Pancreas (tissue), 10 donors: ENCODE measurements around the gene SGO1. TPM values are rescaled to one million over a fixed set of nuclear protein-coding genes. Genes with fewer than 3 reads are reported as not detected.
A peak's percentile ranks its signal among the peaks of the same experiment; 100 is the strongest.

Experiments used
- ATAC-seq, 4 donors: fragments of 200-7000 bp; cut with Tn5 transposase; one replicate each; pipeline versions ENCODE4 v1.8.0 to v1.9.1; 2020; ENCODE audit warnings: mild to moderate bottlenecking in 4 of 4, moderate library complexity in 4 of 4
- DNase-seq, 6 donors: peaks; one replicate each; pipeline ENCODE4 v3.0.0-alpha.2; 2020
- FAIRE-seq: peaks from 2 replicates; lab custom pipeline; 2012; peaks lifted over from hg19 to GRCh38; lab: Jason Lieb, UNC
- H3K27ac ChIP-seq, 4 donors: fragments of 200-600 bp; sonication (generic); 1 replicate in 3 of 4; 2 replicates in 1 of 4; pipeline versions ENCODE4 v1.5.0 to v1.8.0; 2020
- H3K27me3 ChIP-seq, 4 donors: fragments of 200-600 bp; one replicate each; pipeline ENCODE4 v1.8.0; 2021
- H3K36me3 ChIP-seq, 3 donors: fragments of 200-600 bp; sonication (generic) in 1 of 3; one replicate each; pipeline versions ENCODE4 v1.5.0 to v1.8.0; 2020 to 2021
- H3K4me1 ChIP-seq, 3 donors: fragments of 200-600 bp; one replicate each; pipeline ENCODE4 v1.8.0; 2021
- H3K4me3 ChIP-seq, 4 donors: fragments of 200-600 bp; sonication (generic) in 2 of 4; one replicate each; pipeline versions ENCODE4 v1.5.0 to v1.8.0; 2020 to 2021
- H3K9me3 ChIP-seq, 4 donors: fragments of 200-600 bp; one replicate each; pipeline ENCODE4 v1.8.0; 2021
- WGBS, 2 donors: extraction: QIAGEN DNeasy Blood & Tissue Kit; methylation state at CpG; one replicate each; pipeline ENCODE4 v1.1.7; 2013; 5-methylcytosine and 5-hydroxymethylcytosine counted together
- intact Hi-C, 3 donors: fragments of 100-400 bp; cut with DNase I; formaldehyde crosslinking; loops; one replicate each; pipeline versions ENCODE4 v1.11.1 to v1.14.2; 2022
- polyA plus RNA-seq, 2 donors: library from polyadenylated mRNA; stranded (reverse); fragments of 200-250 nt; gene quantifications; one replicate each; pipeline ENCODE4 v1.2.3, GENCODE V29; 2013
- total RNA-seq, 6 donors: library from RNA; stranded (reverse); fragmentation: NEBNext Ultra II Directional in 4 of 6; extraction: Animal tissue kit (Norgen Biotek cat#: 25700) in 4 of 6; gene quantifications; one replicate each; pipeline versions ENCODE4 v1.2.1 to v1.2.4, GENCODE V29; 2021 to 2023
- TF ChIP-seq, protein P1 (sequence below), 4 donors: fragments of 200-600 bp; sonication (generic) in 3 of 4; IDR thresholded peaks; one replicate each; pipeline versions ENCODE4 v1.5.0 to v1.8.0; 2021; ENCODE audit warnings: antibody characterized with exemption in 4 of 4
- donor health status: healthy with polysubstance abuse.
- donor health status: DM: no; HTN: no; CAD: no; lungs with moderate emphysema.
- donor health status: DM: no; HTN: no; CAD: no.
- donor health status: control.
- donor health status: control.
- donor health status: Bipolar disorder and iron deficiency.
- donor health status: DM: yes; HTN: yes; CAD: no.
- donor health status: DM: no; HTN: no; CAD: no.
- donor health status: DM: no; HTN: no; CAD: no.
- donor health status: DM: yes; HTN: yes; CAD: no.

Gene SGO1
- total and polyA plus RNA-seq, 8 donors: 0.09 to 0.69 (median 0.17) TPM; not detected in 2

DNA sequence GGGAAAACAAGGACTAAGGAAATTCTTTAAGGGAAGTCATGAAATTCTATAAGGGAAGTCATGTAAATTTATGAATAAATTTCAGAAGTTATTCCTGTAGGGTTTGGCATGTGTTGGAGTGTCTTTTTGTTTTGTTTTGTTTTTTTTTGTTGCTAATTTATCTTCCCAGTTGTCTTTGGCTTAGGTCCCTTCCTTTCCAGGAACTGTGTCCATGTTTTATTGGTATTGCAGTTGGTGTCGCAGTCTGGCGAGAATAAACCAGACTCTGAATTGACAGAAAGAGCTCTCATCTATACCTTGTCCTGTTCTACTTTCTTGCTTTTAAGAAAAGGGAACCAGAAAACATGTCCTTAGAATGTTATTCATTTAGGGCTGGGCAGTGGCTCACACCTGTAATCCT lies 57.6 kb downstream of the SGO1 start:
- intact Hi-C loops: no loop called here
- ATAC-seq (no peak), FAIRE-seq (no peak), DNase-seq (no peak)
- TF ChIP-seq, protein P1, sequence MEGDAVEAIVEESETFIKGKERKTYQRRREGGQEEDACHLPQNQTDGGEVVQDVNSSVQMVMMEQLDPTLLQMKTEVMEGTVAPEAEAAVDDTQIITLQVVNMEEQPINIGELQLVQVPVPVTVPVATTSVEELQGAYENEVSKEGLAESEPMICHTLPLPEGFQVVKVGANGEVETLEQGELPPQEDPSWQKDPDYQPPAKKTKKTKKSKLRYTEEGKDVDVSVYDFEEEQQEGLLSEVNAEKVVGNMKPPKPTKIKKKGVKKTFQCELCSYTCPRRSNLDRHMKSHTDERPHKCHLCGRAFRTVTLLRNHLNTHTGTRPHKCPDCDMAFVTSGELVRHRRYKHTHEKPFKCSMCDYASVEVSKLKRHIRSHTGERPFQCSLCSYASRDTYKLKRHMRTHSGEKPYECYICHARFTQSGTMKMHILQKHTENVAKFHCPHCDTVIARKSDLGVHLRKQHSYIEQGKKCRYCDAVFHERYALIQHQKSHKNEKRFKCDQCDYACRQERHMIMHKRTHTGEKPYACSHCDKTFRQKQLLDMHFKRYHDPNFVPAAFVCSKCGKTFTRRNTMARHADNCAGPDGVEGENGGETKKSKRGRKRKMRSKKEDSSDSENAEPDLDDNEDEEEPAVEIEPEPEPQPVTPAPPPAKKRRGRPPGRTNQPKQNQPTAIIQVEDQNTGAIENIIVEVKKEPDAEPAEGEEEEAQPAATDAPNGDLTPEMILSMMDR (IDR thresholded peaks at IDR 0.05): no peak
- H3K4me3 ChIP-seq: no peak overlapping the region
- H3K27ac ChIP-seq: no peak overlapping the region
- H3K36me3 ChIP-seq: peaks cover 0 to 12% (median 0%) of the 10 kb centered on the region in 3 donors
- no peaks in the 10 kb centered on the region for H3K9me3 ChIP-seq
- no peaks in the 10 kb centered on the region for H3K27me3 ChIP-seq
- H3K4me1 ChIP-seq: no peaks in the 10 kb centered on the region
- WGBS, 2 donors: 80 to 91% methylated on average over 2 of the region's 2 CpGs

DNA sequence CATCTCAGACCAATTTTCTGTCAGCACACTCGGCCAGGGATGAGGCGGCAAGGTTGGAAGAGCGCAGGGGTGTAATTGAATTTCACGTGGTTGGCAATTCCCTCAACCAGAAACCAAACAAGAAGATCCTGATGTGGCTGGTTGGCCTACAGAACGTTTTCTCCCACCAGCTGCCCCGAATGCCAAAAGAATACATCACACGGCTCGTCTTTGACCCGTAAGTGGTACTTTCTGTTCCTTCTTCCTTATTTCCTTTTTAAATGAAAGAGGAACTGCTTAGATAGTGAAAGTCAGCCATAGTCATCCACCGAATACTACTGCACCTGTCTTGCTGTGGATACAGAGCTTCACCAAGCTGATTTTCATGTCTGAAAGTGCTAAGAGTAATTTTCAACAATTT lies 60.1 kb downstream of the SGO1 start:
- TF ChIP-seq, protein P1 (IDR thresholded peaks at IDR 0.05): no peak
- H3K27me3 ChIP-seq: no peaks in the 10 kb centered on the region

DNA sequence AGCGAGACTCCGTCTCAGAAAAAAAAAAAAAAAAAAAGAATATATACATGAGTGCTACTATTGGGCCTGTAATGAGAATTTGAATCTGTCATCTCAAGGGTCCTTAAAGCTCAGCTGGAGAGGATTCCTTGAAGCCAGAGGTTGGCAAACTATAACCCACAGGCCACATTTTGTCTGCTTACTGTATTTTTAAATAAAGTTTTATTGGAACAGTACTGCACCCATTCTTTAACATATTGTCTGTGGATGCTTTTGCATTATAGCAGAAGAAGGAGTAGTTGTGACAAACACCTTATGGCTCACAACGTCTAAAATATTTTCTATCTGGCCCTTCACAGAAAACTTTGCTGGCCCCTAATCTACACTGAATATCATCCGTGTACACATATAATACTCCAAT lies 60.7 kb downstream of the SGO1 start:
- DNase-seq (no peak), ATAC-seq (no peak), FAIRE-seq (no peak)
- no peaks in the 10 kb centered on the region for H3K27me3 ChIP-seq
- no peak overlapping the region for H3K27ac ChIP-seq
- TF ChIP-seq, protein P1 (IDR thresholded peaks at IDR 0.05): no peak
- 97 to 98% methylated on average over 3 to 4 of the region's 4 CpGs for WGBS, 2 donors
- H3K4me3 ChIP-seq: no peak overlapping the region
- H3K9me3 ChIP-seq: no peaks in the 10 kb centered on the region
- H3K4me1 ChIP-seq: no peaks in the 10 kb centered on the region
- intact Hi-C loops: no loop called here
- peaks cover 0 to 16% (median 0%) of the 10 kb centered on the region in 3 donors for H3K36me3 ChIP-seq

More for the DNA sequence above, 60.1 kb downstream of the SGO1 start:
- Histone ChIP-seq H3K4me1 (no peaks in the 10 kb centered on the region), H3K36me3 (peaks cover 0 to 12% (median 0%) of the 10 kb centered on the region in 3 donors), H3K9me3 (no peaks in the 10 kb centered on the region), H3K27ac (no peak overlapping the region), H3K4me3 (no peak overlapping the region)
- FAIRE-seq (no peak), ATAC-seq (peak in 2 of 4 donors; percentile 38 to 61), DNase-seq (no peak)
- intact Hi-C loops: no loop called here
- WGBS, 2 donors: 88% methylated on average over 10 of the region's 10 CpGs

DNA sequence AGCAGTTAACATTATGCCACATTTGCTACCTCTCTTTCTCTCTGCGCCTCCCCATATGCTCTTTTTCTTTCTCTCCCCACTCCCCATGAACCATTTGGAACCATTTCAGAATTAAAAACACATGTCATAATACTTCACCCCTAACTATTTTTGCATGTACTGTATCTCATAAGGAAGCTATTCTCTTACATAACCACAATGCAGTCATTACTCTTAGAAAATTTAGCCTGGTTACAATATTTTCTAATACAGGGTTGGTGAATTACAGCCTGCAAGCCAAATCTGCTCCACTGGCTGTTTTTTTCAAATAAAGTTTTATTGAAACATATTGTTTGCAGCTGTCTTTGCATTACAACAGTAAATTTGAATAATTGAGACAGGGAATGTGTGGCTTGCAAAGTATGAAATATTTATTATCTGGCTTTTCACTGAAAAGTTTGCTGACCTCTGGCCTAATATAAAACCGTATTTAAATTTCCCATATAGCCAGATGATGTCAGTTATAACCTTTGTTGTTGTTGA lies 62.8 kb downstream of the SGO1 start:
- WGBS, 2 donors: 91 to 97% methylated on average over 2 of the region's 2 CpGs
- TF ChIP-seq, protein P1 (IDR thresholded peaks at IDR 0.05): no peak
- no peak overlapping the region for H3K27ac ChIP-seq
- intact Hi-C loops: no loop called here
- ATAC-seq (no peak), DNase-seq (no peak), FAIRE-seq (no peak)
- no peaks in the 10 kb centered on the region for H3K9me3 ChIP-seq
- H3K4me1 ChIP-seq: no peaks in the 10 kb centered on the region
- H3K27me3 ChIP-seq: no peaks in the 10 kb centered on the region
- H3K4me3 ChIP-seq: no peak overlapping the region
- H3K36me3 ChIP-seq: peaks cover 0 to 20% (median 0%) of the 10 kb centered on the region in 3 donors

DNA sequence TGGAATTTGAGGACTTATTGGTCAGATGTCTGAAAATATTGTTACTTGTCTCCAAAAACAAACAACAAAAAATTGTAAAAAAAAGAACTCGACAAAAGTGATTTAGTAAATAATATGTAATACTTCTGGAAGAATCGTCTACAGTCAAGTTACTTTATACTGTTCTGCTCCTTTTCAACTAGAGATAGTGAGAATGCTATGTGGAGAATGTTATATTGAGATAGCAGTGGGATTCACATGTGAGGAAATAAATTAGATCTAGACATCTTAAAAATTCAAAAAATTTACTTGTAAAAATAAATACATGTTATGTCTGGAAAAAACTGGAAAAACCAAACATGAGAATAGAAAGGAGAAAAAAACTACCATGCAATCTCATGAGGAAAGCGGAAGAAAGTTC lies 64.9 kb downstream of the SGO1 start:
- WGBS, 2 donors: 85 to 90% methylated on average over 3 of the region's 3 CpGs

More for the DNA sequence above, 64.9 kb downstream of the SGO1 start:
- Histone ChIP-seq H3K27me3 (no peaks in the 10 kb centered on the region), H3K27ac (no peak overlapping the region), H3K36me3 (peaks cover 0 to 11% (median 0%) of the 10 kb centered on the region in 3 donors), H3K4me1 (no peaks in the 10 kb centered on the region), H3K9me3 (no peaks in the 10 kb centered on the region), H3K4me3 (no peak overlapping the region)
- ATAC-seq (no peak), DNase-seq (no peak), FAIRE-seq (no peak)
- intact Hi-C loops: no loop called here
- TF ChIP-seq, protein P1 (IDR thresholded peaks at IDR 0.05): no peak
